HG02973 (cell line): Measurements from ENCODE around the gene PPFIA4.

ENCODE experiments used
- ATAC-seq: cut with Tn5 transposase; IDR thresholded peaks from one replicate; pipeline ENCODE4 v1.9.1; 2021; ENCODE audit warnings: moderate library complexity; ENCODE audit not compliant: unreplicated experiment

The PPFIA4 gene

DNA sequence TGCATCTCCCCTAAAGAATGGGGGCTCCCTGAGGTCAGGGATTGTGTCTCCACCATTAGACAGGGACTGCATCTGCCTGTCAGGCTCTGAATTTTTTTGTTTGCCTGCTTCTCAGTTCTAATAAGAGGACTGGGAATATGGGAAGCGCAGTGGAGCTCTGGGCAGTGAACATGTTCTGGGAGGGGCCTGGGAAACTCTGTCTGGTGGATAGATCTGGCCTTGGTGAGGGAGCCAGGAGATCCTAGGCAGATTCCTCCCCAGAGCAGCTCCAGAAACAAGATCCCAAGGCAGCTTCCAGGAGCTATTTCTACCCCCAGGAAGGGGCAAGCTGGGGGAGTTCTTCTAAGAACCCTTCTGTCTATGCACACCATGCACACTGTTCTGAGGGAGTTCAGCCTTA lies 72.2 kb downstream of the PPFIA4 start:
- no peak for ATAC-seq

GRCh38 chr1:203098914-203099520 lies 72.7 kb downstream of the PPFIA4 start:
- no peak for ATAC-seq

DNA sequence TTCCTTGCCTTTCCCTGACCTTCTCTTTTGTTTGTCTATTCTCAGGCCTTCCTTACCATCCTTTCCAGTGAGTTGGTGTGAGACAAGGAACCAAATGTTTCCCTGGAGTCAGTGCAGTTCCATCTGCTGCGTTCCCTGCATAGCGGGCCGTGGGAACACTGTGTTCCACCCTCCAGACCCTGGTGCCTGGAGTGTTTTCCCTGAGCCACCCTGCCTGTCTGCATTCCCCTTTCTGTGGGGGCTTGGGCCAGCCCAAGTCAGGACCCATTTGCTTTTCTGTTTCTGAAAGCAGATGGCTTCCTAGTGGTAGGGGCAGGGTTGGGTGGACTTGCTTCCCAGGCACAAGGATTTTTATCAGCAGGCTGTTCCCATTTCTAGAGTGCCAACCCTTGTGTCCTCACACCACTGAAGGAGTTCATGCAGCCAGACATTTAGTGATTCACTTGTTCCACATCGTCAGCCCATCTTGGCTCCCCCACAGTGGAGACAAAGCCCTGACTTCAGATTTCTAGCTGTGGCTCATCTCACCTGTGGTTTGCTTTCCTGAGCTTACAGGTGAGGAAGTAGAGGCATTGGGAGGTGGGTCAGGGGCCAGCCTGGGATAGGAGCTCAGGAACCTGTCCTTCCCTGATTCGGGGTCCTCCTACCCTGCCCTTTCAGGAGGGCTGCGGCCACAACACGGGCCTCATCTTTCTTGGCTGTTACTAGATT lies 73.7 kb downstream of the PPFIA4 start:
- ATAC-seq = no peak

DNA sequence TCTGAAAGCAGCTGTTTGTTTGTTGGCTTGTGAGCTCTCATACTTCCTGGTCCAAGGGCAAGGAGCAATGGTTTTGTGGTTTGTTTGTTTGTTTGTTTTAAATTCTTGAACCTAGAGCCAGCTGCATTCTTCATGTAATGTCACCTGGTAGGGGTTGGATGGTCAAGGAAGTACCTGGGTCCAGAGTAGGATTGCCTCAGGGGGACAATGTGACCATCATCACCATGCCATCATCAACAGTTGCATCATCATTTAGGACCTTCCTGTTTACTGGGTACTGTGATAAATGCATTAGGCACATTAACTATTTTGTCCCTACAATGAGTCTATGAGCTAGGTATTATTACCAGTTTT lies 74.2 kb downstream of the PPFIA4 start:
- ATAC-seq = no peak

DNA sequence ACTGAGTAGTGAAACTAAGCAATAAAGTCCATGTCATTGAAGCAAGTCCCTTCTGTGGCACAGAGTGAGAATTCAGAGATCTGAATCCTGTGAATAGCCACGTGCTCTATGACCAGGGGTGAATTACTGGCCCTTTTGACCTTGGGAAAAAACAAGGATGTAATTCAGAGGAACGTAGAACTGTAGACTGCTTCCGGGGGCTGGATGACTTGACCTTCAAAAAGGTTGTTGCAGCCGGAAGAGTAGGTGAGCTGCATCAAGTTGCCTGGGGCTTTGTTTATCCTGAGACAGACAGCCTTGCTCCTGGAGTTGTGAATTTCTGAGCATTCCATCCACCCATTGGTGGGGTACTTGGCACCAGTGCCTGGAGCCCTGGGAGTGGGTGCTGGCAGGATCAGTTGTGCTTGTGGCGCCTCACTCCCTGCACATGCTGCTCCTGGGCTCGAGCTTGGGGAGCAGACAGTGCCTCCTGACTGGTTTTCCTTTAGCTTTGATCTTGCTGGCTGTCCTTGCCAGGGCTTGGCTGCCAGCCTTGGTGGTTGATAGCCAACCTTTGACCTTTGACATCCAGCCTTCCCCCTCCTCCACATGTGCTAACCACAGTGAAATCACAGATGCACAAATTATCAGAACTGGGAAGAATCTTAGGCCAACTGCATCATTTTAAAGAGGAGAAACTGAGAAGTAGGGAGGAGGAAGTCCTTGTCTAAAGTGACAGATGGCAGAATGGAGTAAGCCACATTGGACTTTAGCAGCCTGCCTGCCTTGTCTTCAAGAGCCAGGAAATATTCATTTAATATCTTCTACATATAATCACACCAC lies 75.7 kb downstream of the PPFIA4 start:
- ATAC-seq = no peak

DNA sequence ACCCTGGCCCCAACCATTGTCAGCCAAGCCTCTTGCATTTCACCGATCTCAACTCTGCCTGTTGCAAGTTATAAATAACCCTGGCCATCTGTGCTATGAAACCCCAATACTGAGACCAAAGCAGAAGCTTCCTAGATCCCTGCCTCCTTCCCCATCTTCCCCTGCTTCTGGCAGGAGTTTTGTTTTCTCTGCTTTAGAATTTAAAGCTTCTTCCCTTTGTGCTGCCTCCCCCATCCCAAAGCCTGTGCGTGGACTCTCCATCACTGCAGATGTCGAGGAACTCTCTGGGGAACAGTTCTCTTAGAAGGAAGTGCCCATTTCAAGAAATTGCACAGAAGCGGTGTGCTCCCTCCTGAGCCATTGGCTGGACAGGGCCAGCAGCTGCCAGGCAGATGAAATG lies 76.9 kb downstream of the PPFIA4 start:
- ATAC-seq = no peak

GRCh38 chr1:203103829-203104495 lies 77.7 kb downstream of the PPFIA4 start:
- no peak for ATAC-seq

DNA sequence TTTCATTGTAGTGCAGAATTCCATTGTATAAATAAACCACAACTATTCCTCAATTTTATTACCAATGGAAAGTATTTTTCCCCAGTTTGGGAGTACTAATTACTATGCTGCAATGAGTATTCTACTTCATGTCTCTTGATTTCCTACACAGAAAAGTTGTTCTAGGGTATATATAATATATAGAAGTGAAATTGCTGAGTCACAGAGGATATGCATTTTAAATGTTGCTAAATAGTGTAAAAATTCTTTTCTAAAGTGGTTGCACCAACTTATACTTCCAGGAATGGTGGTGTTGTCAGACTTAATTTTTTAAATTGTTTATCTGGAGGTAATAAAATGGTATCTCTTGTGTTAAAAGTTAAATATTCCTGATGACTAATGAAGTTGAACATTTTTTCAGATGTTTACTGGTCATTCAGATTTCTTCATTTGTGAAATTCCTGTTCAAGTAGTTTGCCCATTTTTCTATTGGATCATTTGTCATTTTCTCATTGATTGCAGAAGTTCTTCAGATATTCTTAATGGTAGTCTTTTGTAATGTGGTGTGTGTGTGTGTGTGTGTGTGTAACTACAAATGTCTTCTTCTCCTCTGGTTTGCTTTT lies 78.6 kb downstream of the PPFIA4 start:
- no peak for ATAC-seq

DNA sequence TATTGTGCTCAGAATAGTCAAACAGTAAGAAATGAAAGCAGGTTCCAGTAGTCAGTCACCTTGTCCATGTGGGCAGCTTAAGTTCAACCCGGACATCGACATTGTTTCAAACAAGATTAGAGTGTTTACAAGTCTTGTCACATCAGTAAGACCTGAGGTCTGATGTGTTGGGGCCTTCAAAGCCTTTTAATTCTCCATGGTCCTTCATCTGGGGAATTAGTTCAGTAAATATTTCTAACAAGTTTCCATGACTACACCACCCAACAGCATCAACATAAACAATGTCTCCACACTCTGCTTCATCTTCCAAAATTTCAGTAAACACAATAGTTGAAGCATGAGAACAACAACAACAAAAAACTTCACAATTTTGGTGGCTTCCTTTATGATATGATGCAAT lies 86.2 kb downstream of the PPFIA4 start:
- no peak for ATAC-seq

GRCh38 chr1:203113308-203113707 lies 87.0 kb downstream of the PPFIA4 start:
- no peak for ATAC-seq

GRCh38 chr1:203114202-203114601 lies 87.9 kb downstream of the PPFIA4 start:
- ATAC-seq = no peak

- no peak for ATAC-seq
These were observed 90.0 kb downstream of the PPFIA4 start for GRCh38 chr1:203116091-203116820.

DNA sequence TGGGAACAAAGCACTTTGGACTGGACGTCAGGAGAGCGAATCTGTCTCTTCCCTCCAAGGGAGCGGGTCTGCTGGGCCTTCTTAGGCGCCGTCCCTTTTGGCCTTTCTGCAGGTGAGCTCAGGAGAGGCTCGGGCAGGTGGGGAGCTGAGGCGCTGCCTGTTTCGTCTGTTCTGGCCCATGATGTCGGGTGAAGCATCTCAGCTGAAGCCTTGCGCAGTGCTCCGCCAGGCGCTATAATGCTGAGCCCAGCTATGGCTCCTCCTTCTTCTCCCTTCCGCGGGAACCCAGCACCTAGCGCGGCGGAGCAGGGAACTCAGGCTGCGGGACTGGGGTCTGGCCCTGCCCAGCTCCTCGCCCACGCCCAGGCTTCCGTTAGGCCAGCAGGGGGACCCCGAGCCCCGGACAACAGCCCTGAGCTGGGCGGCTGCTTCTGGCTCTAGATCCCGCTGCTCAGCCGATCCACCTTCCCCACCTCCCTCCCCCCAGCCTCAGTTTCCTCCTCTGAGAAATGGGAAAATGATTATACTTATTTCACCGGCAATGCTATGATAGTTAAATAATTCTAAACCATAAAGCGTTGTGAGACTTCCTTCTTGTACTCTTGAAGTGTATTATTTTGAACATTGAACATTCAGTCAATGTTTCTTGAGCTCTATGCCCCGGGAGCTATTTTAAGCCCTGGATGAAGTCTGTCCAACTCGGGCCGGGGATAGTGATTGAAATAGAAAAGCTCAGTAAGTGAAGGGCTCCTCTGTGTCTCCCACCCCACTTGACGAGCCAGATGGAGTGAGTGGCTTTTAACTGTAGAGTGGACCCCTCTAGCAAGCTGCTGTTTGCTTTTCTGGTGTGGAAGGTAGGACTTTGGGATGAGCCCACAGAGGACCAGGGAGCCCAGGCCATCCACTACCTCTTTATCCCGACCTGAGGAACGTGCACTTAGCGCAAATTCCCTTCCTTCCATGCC lies 91.6 kb downstream of the PPFIA4 start:
- no peak for ATAC-seq

GRCh38 chr1:203120325-203121153 lies 94.2 kb downstream of the PPFIA4 start:
- ATAC-seq = no peak

DNA sequence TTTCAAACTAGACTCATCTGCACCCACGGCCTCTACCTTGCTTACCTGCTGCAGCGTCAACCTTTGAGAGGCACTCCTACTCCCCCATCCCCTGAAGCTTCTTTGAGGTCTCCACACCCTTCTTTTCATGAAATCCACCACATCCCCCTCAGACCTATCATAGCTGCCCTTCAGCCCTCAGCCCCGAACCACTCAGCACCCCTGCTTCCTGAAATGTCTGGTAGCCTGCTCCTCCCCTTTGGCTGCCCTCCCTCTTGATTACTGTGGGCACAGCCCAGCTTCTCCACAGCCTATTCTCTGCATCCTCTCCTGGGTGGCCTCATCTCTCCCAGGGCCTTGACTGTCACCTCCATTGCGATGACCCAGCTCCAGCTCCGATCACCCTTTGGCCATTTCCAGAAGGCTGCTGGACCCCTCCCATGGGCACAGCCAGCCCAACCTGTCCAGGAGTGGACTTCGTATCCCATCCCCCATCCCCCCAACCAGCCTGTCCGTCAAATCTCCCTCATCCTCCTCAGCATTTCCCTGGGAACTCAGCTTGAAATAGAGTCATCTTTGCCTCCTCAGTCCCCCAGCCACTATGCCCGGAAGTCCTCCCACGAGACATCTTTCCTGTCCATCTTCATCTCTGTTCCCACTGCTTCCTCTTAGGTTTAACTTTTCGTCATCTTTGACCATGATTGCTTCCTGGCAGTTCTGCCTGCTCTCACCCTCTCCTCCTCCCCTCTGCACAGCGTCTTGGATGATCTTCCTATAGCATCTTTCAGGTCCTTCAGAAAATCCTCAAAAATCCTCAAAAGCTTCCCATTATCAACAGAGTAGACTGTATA lies 95.1 kb downstream of the PPFIA4 start:
- no peak for ATAC-seq

GRCh38 chr1:203122159-203122558 lies 95.9 kb downstream of the PPFIA4 start:
- no peak for ATAC-seq

DNA sequence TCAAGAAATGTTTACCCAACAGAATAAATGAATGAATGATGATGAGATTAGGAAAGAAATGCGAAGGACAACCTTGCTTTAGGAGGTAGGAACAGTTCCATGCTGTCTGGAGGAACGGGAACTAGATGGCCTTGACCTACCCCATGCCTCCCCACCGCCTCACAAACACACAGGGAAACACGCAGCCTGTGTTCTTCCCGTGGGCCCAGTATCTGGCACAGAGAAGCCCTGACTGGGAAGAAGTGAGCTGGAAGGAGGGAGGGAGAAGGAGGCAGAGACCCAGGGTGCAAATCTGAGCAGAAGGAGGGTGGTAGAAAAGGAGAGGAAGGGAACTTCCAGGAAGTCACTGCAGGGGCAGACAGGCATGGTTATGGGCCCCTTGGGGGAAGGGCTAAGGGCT lies 97.7 kb downstream of the PPFIA4 start:
- no peak for ATAC-seq
